K562 (cell line): ENCODE results near the gene ATP2A2. TPM values are rescaled to one million over a fixed set of nuclear protein-coding genes. Genes with fewer than 3 reads are reported as not detected.

Experiments used
- CHD1 ChIP-seq: fragments of 200-600 bp; sonication (generic); IDR thresholded peaks from one replicate; pipeline ENCODE4 v1.6.1; 2012; ENCODE audit warnings: mild to moderate bottlenecking, moderate library complexity, low read length, inconsistent platforms
- KDM1A ChIP-seq, 2 experiments: fragments of 450-650 bp; IDR thresholded peaks; 2 replicates each; pipeline ENCODE4 v1.6.1; 2016; ENCODE audit warnings: mild to moderate bottlenecking in 2 of 2
- MCM3 ChIP-seq: fragments of 450-650 bp; IDR thresholded peaks from 2 replicates; pipeline ENCODE4 v1.6.1; 2016
- MXD1 ChIP-seq: fragments of 250-450 bp; sonication (Bioruptor Pico); IDR thresholded peaks from 2 replicates; pipeline ENCODE4 v1.8.0; 2021; ENCODE audit warnings: borderline replicate concordance, mild to moderate bottlenecking, moderate library complexity; ENCODE audit not compliant: poor library complexity, severe bottlenecking
- NKRF ChIP-seq: fragments of 450-650 bp; IDR thresholded peaks from 2 replicates; pipeline ENCODE4 v1.6.1; 2016; ENCODE audit warnings: borderline replicate concordance
- NR1H2 ChIP-seq: sonication (generic); formaldehyde crosslinking; IDR thresholded peaks from 2 replicates; pipeline ENCODE4 v1.4.0; 2020; ENCODE audit warnings: mild to moderate bottlenecking, missing genetic modification reagents
- PPARD ChIP-seq: fragments of 250-450 bp; sonication (Bioruptor Pico); IDR thresholded peaks from 2 replicates; pipeline ENCODE4 v1.8.0; 2022; ENCODE audit warnings: inconsistent platforms, mild to moderate bottlenecking, moderate library complexity
- RBM17 ChIP-seq: fragments of 200-400 bp; formaldehyde crosslinking; IDR thresholded peaks from 2 replicates; pipeline ENCODE4 v1.6.1; 2017; ENCODE audit warnings: low read depth, mild to moderate bottlenecking, low read length, borderline replicate concordance
- RBM25 ChIP-seq: fragments of 200-400 bp; formaldehyde crosslinking; IDR thresholded peaks from 2 replicates; pipeline ENCODE4 v1.6.1; 2018; ENCODE audit warnings: low read length, low read depth, moderate library complexity; ENCODE audit not compliant: severe bottlenecking
- SMARCB1 ChIP-seq: IDR thresholded peaks from 2 replicates; pipeline ENCODE4 v1.6.1; 2011; ENCODE audit warnings: improper control_type of control experiment, low read depth; ENCODE audit not compliant: insufficient read length
- TAF1 ChIP-seq: IDR thresholded peaks from 2 replicates; pipeline ENCODE4 v1.6.1; 2011; ENCODE audit warnings: mild to moderate bottlenecking, low read length, moderate library complexity; ENCODE audit not compliant: insufficient read depth, control insufficient read depth, severe bottlenecking; ENCODE audit errors: extremely low read depth
- TRIM24 ChIP-seq, 2 experiments: fragments of 450-650 bp; IDR thresholded peaks; 2 replicates each; pipeline ENCODE4 v1.6.1; 2016
- ZNF263 ChIP-seq: sonication (generic); formaldehyde crosslinking; IDR thresholded peaks from 2 replicates; pipeline ENCODE4 v1.8.0; 2022; ENCODE audit warnings: mild to moderate bottlenecking, missing genetic modification reagents, borderline replicate concordance
- ZNF347 ChIP-seq: fragments of 450-650 bp; formaldehyde crosslinking; IDR thresholded peaks from 2 replicates; pipeline ENCODE4 v1.4.0; 2020; ENCODE audit warnings: low read depth, mild to moderate bottlenecking, moderate library complexity
- ZNF639 ChIP-seq, 2 experiments: fragments of 200-800 bp in 1 of 2; sonication (Bioruptor generic) in 1 of 2; sonication (generic) in 1 of 2; formaldehyde crosslinking in 1 of 2; IDR thresholded peaks in 1 of 2; conservative IDR thresholded peaks in 1 of 2; 2 replicates each; pipeline versions ENCODE4 v1.5.0 to v1.6.1; 2016 to 2020; ENCODE audit warnings: missing compliant biosample characterization in 1 of 2, missing genetic modification characterization in 1 of 2, missing genetic modification reagents in 1 of 2
- polyA plus RNA-seq, 8 experiments: library from polyadenylated mRNA; depleted of rRNA in 4 of 8; stranded (reverse) in 5 of 8; unstranded in 3 of 8; fragments of >200 nt; fragmentation: Nextera tagmentation in 2 of 8; fragmentation: Illumina TruSeq in 1 of 8; extraction: Ambion mirVana in 2 of 8; extraction: Trizol in 1 of 8; gene quantifications; 2 replicates each; pipeline versions ENCODE4 v1.2.1 to v1.2.3, GENCODE V29; 2011 to 2014; ENCODE audit warnings: inconsistent platforms in 1 of 8, missing spikeins in 1 of 8
- total RNA-seq, 7 experiments: library from RNA; depleted of rRNA in 6 of 7; stranded (reverse); fragments of >200 nt in 6 of 7; fragmentation: Illumina TruSeq in 2 of 7; extraction: Trizol in 2 of 7; gene quantifications; 2 replicates each; pipeline versions ENCODE4 v1.2.1 to v1.2.3, GENCODE V29; 2011 to 2021; ENCODE audit warnings: low replicate concordance in 1 of 7
- TF ChIP-seq, protein P1 (sequence below): fragments of 450-650 bp; formaldehyde crosslinking; conservative IDR thresholded peaks from 2 replicates; pipeline ENCODE4 v1.4.0; 2022; ENCODE audit warnings: mild to moderate bottlenecking, missing genetic modification characterization
- TF ChIP-seq, protein P2 (sequence below): sonication (generic); formaldehyde crosslinking; IDR thresholded peaks from 2 replicates; pipeline ENCODE4 v1.8.0; 2022; ENCODE audit warnings: mild to moderate bottlenecking, missing genetic modification reagents
- TF ChIP-seq, protein P3 (sequence below), 2 experiments: IDR thresholded peaks; 2 replicates each; pipeline ENCODE4 v1.6.1; 2012; ENCODE audit warnings: improper control_type of control experiment in 2 of 2, low read depth in 2 of 2, low read length in 2 of 2, borderline replicate concordance in 1 of 2

The ATP2A2 gene
- total and polyA plus RNA-seq, 9 of the 15 experiments (the other 6 are each of a cell fraction or from before 2014, with no cell fraction given), result 5.2 to 205 (median 51.6) TPM

- TF ChIP-seq RBM17 (no peak), PPARD (CRISPR knock-in tag) (no peak), MCM3 (no peak), KDM1A (IDR thresholded peaks at IDR 0.05) (no peak), MXD1 (no peak), ZNF639 (CRISPR knock-in tag; conservative IDR thresholded peaks at IDR 0.05 in 1 of 2, IDR thresholded peaks at IDR 0.05 in 1 of 2) (no peak), TAF1 (no peak), TRIM24 (IDR thresholded peaks at IDR 0.05) (no peak), RBM25 (no peak), ZNF347 (CRISPR knock-in tag) (no peak), NR1H2 (no peak), NKRF (no peak), ZNF263 (no peak), CHD1 (peak; percentile 92), SMARCB1 (no peak)
- TF ChIP-seq, protein P1, sequence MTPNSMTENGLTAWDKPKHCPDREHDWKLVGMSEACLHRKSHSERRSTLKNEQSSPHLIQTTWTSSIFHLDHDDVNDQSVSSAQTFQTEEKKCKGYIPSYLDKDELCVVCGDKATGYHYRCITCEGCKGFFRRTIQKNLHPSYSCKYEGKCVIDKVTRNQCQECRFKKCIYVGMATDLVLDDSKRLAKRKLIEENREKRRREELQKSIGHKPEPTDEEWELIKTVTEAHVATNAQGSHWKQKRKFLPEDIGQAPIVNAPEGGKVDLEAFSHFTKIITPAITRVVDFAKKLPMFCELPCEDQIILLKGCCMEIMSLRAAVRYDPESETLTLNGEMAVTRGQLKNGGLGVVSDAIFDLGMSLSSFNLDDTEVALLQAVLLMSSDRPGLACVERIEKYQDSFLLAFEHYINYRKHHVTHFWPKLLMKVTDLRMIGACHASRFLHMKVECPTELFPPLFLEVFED (CRISPR knock-in tag), result no peak
- TF ChIP-seq, protein P2, sequence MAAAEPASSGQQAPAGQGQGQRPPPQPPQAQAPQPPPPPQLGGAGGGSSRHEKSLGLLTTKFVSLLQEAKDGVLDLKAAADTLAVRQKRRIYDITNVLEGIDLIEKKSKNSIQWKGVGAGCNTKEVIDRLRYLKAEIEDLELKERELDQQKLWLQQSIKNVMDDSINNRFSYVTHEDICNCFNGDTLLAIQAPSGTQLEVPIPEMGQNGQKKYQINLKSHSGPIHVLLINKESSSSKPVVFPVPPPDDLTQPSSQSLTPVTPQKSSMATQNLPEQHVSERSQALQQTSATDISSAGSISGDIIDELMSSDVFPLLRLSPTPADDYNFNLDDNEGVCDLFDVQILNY, result no peak
- TF ChIP-seq, protein P3, sequence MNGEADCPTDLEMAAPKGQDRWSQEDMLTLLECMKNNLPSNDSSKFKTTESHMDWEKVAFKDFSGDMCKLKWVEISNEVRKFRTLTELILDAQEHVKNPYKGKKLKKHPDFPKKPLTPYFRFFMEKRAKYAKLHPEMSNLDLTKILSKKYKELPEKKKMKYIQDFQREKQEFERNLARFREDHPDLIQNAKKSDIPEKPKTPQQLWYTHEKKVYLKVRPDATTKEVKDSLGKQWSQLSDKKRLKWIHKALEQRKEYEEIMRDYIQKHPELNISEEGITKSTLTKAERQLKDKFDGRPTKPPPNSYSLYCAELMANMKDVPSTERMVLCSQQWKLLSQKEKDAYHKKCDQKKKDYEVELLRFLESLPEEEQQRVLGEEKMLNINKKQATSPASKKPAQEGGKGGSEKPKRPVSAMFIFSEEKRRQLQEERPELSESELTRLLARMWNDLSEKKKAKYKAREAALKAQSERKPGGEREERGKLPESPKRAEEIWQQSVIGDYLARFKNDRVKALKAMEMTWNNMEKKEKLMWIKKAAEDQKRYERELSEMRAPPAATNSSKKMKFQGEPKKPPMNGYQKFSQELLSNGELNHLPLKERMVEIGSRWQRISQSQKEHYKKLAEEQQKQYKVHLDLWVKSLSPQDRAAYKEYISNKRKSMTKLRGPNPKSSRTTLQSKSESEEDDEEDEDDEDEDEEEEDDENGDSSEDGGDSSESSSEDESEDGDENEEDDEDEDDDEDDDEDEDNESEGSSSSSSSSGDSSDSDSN (IDR thresholded peaks at IDR 0.05; ENCODE audit: borderline replicate concordance in 1 of 2, low read depth in 2 of 2, low read length in 2 of 2), result peak; percentile 10 to 86; a peak in 3 of 4 replicates
Observed at GRCh38 chr12:110281549-110282299, 677 bp downstream of the ATP2A2 start (continued).
